T-helper 1 cell treated with Interleukin-12 subunit alpha and Interleukin-12 subunit beta and Interleukin-4 antibody, amounts not matched to agents 30 ng/mL and 1 ng/mL, for 36 hours (primary cell): ENCODE measurements around the gene VKORC1. TPM values are rescaled to one million over a fixed set of nuclear protein-coding genes. Genes with fewer than 3 reads are reported as not detected.

Source experiments
- intact Hi-C: fragments of 100-400 bp; cut with micrococcal nuclease; formaldehyde crosslinking; loops from one replicate; pipeline ENCODE4 v1.15.1; 2024
- total RNA-seq: library from RNA; stranded (reverse); gene quantifications from 2 replicates; pipeline ENCODE4 v1.2.3, GENCODE V29; 2022

The VKORC1 gene
- total RNA-seq, 1 donor from 2014 or later, result 63.1 TPM

GRCh38 chr16:31083981-31084380, 10.6 kb downstream of the VKORC1 start:
- intact Hi-C loops, result no loop called here

- intact Hi-C loops, result no loop called here
Measured at GRCh38 chr16:31083556-31083955, 11.0 kb downstream of the VKORC1 start.

DNA sequence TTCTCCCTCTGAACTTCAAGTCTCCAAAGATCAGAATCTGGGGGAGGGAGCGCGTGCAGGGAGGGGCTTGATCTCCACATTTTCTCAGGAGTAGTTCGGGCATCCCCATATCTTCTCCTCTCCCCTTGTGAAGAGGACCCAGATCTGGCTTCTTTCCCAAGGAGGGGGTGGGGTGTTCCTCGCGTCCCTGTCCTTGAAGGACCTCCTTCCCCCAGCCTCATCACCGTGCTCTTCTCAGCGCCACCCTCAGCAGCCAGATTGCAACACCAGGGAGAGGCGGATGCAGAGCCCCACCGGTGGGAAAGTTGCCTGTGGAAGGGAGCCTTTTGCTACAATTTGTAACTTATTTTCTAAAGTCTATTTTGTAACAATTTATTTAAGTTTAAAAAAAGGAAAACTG, 11.5 kb downstream of the VKORC1 start:
- intact Hi-C loops, result no loop called here

- intact Hi-C loops, result no loop called here
Measured at GRCh38 chr16:31082368-31083045, 12.1 kb downstream of the VKORC1 start.

DNA sequence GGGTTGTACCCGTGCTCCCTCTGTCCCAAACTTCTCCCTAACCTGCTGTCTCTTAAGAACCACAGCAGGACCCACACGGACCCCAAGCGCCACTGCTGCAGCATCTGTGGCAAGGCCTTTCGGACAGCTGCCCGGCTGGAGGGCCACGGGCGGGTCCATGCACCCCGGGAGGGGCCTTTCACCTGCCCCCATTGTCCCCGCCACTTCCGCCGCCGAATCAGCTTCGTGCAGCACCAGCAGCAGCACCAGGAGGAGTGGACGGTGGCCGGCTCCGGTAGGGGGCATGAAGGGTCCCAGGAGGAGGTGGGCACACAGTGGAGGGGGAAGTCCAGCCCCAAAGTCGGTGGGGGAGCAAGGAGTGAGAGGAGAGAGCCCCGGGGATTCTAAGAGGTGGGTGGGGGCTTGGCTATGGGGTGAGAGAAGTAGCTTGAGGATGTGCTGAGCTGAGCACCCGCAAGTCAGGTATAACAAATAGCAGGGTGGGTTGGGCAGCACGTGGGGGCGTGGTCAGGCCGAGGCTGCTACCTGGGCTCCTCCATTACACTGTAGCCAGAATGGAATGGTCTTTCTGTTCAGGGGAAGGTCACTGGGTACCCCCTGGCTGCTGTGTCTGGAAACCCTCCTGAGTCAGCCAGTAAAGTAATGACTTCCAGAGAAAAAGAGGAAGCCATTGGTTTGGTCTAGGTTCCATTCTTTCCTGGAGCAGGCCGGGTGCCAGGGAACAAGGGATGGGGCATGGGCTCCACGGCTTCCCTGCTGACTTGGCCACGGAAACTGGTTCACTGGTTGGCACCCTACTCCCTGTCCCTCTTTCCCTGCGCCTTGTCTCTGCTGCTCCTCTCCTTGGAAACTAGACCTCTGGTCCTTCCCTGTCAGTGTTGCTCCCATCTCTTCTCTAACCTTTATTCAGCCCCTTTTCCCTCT, 12.9 kb downstream of the VKORC1 start:
- intact Hi-C loops, result no loop called here

DNA sequence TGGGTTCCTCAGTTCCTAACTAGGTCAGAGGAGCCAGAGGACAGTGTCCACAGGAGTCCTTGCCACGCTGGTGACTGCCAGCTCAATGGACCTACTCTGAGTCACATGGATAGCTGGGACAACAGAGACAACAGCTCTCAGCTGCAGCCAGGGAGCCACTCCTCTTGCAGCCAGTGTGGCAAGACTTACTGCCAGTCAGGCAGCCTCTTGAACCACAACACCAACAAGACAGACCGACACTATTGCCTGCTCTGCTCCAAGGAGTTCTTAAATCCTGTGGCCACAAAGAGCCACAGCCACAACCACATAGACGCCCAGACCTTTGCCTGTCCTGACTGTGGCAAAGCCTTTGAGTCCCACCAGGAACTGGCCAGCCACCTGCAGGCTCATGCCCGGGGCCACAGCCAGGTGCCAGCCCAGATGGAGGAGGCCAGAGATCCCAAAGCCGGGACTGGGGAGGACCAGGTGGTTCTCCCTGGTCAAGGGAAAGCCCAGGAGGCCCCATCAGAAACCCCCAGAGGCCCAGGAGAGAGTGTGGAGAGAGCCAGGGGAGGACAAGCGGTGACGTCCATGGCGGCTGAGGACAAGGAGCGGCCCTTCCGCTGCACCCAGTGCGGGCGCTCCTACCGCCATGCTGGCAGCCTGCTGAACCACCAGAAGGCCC, 13.7 kb downstream of the VKORC1 start:
- intact Hi-C loops, result no loop called here

GRCh38 chr16:31080035-31080629, 14.5 kb downstream of the VKORC1 start:
- intact Hi-C loops, result no loop called here

GRCh38 chr16:31079342-31079944, 15.2 kb downstream of the VKORC1 start:
- intact Hi-C loops, result no loop called here

DNA sequence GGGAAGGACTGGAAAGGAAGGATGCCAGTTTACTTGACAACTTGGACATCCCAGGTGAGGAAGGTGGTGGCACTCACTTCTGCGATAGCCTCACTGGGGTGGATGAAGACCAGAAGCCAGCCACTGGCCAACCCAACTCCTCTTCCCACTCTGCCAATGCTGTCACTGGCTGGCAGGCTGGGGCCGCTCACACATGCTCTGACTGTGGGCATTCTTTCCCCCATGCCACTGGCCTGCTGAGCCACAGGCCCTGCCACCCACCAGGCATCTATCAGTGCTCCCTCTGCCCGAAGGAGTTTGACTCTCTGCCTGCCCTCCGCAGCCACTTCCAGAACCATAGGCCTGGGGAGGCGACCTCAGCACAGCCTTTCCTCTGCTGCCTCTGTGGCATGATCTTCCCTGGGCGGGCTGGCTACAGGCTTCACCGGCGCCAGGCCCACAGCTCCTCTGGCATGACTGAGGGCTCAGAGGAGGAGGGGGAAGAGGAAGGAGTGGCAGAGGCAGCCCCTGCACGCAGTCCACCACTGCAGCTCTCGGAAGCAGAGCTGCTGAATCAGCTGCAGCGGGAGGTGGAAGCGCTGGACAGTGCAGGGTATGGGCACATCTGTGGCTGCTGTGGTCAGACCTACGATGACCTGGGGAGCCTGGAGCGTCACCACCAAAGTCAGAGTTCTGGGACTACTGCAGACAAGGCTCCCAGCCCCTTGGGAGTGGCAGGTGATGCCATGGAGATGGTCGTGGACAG, 15.8 kb downstream of the VKORC1 start:
- intact Hi-C loops, result no loop called here

- intact Hi-C loops, result no loop called here
Measured at GRCh38 chr16:31077592-31078396, 16.8 kb downstream of the VKORC1 start.

DNA sequence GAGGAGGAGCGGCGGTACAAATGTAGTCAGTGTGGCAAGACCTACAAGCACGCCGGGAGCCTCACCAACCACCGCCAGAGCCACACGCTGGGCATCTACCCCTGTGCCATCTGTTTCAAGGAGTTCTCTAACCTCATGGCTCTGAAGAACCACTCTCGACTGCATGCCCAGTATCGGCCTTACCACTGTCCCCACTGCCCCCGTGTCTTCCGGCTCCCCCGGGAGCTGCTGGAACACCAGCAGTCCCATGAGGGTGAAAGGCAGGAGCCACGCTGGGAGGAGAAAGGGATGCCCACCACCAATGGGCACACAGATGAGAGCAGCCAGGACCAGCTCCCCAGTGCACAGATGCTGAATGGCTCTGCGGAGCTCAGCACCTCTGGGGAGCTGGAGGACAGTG, 17.6 kb downstream of the VKORC1 start:
- intact Hi-C loops, result no loop called here

- intact Hi-C loops, result no loop called here
Measured at GRCh38 chr16:31076319-31076718, 18.3 kb downstream of the VKORC1 start.

DNA sequence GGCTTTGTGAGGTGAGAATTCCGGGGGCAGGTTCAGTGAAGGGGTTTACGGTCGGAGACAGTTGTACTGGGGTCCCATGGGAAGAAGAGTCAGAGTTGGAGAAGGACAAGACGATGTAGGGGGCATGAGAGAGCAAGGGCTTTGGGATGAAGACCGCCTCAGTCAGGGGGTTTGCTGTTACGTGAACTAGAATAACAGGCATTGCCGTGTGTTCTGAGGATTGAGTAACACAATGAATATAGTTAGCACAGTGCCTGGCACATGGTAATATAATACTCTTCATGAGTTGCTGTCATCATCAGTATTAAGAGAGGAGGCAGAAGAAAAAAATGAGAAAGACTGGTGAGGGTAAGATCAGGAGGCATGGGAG, 19.8 kb downstream of the VKORC1 start:
- intact Hi-C loops, result loop anchor here (1.0 to 5.0 kb wide), 16 partner anchors 20 to 798 kb away; partner anchors contain the start of genes ARMC5, CFAP119, FBRS and FUS

DNA sequence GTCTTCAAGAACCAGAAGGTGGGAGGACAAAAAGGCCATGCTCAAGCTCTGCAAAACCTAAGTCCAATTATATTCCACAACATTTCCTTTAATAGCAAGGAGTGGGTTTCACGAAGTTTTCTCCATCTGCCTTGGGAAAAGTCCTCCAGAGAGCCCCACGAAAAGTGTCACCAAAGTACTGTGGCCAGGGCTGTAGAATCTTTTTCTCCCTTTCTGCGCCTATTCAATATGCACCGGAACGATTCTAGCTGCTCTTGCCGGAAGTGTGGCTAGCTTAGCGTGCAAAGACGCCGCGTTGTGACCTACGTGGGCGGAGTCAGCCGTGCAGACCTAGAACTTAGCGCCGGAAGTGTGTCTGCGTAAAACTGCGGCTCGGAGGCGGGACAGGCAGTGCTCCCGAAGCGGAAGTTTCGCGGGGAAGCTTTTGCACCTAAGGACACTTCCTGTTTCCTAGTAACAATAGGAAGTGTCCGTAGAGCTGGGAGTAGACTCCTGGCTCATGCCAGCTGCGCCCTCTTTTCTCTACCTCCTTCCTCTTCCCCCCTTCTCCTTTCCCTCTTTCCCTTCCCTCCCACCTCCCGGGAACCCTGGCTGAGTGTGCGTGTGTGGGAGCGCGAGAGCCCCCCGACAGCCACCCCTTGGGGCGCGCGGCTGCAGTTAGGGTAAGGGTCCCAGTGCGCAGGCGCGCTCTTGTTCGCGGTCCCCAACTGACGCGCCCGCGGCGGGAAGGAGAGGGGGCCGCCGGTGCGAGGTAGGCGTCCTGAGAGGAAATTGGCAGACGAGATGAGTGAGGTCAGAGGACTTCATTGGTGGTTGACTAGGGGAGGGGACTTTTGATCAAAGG, 20.4 kb downstream of the VKORC1 start, which contains the start of the genes ZNF646 and ZNF668:
Gene ZNF646 (plus strand): TSS at position 453 of the 844 bp plus-strand sequence. CDS start 1,903 bp downstream, outside the sequence.
Gene ZNF668 (minus strand): TSS at position 271 of the 844 bp plus-strand sequence. CDS start 9,781 bp downstream, outside the sequence.
- intact Hi-C loops, result loop anchor here (1.0 to 5.0 kb wide), 19 partner anchors 20 to 798 kb away; partner anchors contain the start of genes ARMC5, CFAP119, FBRS and FUS

DNA sequence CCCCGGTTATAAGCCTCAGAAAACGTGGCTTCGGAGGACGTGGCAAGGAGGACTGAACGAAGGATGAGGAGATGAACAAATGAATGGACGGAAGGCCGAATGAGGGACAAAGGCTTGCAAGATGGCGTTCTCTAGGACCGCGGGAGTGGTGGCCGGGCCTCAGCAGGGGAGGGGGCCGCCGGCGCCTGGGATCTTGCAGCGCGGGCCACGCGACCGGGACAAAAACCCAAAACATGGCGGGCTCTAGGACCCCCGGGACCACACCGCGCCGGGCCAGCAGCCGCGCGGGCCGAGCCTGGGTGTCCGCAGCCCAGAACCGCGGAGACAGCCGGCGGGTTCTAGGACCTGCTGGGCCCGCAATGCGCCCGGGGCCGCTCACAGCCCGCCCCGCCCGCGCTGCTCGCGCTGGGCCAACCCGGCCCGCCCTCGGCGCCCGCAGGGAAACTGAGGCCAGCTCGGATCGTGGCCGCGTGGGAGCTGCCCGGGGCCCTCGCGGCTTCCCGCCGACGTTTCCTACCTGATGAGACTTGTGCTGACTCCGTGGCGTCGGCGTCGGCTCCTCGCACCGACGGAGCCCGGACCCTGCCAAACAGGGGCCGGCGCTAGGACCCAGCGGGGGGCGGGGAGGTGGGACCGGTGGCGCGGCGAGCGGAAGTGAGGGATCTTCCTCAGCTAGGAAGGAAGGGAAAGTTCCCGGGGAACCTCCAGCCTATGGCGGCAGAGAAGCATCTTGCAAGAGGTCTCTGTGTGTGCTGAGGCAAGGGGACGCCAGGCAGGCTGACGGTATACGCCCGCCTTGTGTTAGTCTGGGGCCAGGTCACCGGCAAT, 21.2 kb downstream of the VKORC1 start:
- intact Hi-C loops, result loop anchor here (1.0 to 5.0 kb wide), 6 partner anchors 259 to 799 kb away; partner anchors contain the start of genes PRR14, RUSF1 and ZNF267

GRCh38 chr16:31072540-31073141, 22.0 kb downstream of the VKORC1 start:
- intact Hi-C loops, result loop anchor here (1.0 to 5.0 kb wide), 7 partner anchors 8 to 800 kb away; partner anchors contain the start of genes PRR14, RUSF1 and ZNF267

- intact Hi-C loops, result loop anchor here (1.0 to 5.0 kb wide), 6 partner anchors 8 to 800 kb away; partner anchors contain the start of genes PRR14, RUSF1 and ZNF267
Measured at GRCh38 chr16:31071861-31072260, 22.7 kb downstream of the VKORC1 start.
